ENCODE measurements around the gene APOL3. TPM values are rescaled to one million over a fixed set of nuclear protein-coding genes. Genes with fewer than 3 reads are reported as not detected.

APOL3 gene
- total and polyA plus RNA-seq, 10 of the 15 experiments (the other 5 are each of a cell fraction or from before 2014, with no cell fraction given), result 6.9 to 66.8 (median 48.5) TPM

DNA sequence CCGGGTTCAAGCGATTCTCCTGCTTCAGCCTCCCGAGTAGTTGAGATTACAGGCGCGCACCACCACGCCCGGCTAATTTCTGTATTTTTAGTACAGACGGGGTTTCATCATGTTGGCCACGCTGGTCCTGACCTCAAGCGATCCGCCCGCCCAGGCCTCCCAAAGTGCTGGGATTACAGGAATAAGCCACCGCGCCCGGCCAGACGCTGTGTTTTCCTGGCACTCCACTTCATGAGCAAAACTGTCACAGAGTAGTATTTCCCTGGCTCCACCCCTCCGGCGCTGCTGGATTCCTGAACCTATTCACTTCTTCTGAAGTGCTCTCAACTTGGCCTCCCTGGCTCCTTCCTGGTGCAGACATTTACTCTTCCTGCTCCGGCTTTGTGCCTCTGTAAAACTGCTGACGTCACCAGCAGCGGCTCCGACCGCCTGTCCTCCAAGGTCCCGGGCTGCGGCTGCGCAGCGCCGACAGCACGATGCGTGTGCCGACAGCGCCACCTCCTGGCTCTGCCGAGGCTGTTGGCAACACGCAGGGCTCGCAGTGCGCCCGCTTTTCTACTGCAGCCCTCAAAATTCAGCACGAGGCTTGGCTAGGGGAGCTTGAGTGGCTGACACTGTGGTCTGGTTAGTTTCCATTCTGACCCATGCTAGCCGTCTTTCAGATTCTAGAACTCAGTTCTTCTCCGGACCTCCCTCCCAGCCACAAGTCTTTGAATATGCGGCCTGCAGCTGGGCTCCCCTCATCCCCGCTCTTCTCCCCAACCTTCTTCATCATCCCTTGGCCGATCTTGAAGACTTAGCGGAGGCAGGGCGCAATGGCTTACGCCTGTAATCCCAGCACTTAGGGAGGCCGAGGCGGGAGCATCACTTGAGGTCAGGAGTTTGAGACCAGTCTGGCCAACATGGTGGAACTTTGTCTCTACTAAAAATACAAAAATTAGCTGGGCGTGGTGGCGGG, 36.6 kb downstream of the APOL3 start:
- Histone ChIP-seq H4K20me1 (ENCODE audit: control insufficient read depth, insufficient read depth) (no peaks in the 10 kb centered on the region), H3K27me3 (replicated peaks in 1 of 2; ENCODE audit: control insufficient read depth in 2 of 2, insufficient read depth in 2 of 2, low read length in 1 of 2) (no peaks in the 10 kb centered on the region), H3K9ac (ENCODE audit: control insufficient read depth, insufficient read depth, low read length) (no peak overlapping the region), H3K36me3 (ENCODE audit: control insufficient read depth in 2 of 2, insufficient read depth in 2 of 2, low read length in 1 of 2) (no peaks in the 10 kb centered on the region), H3K9me3 (replicated peaks; ENCODE audit: control insufficient read depth, insufficient read depth, low read length) (no peaks in the 10 kb centered on the region), H3K4me1 (ENCODE audit: control insufficient read depth, insufficient read depth, low read length) (no peaks in the 10 kb centered on the region), H3K79me2 (ENCODE audit: control insufficient read depth, insufficient read depth, low read length) (no peaks in the 10 kb centered on the region), H3K27ac (ENCODE audit: control insufficient read depth, insufficient read depth) (no peak overlapping the region), H3K4me2 (ENCODE audit: control insufficient read depth, insufficient read depth) (peak overlapping the region; percentile 72), H3K4me3 (peak overlapping the region; percentile 26; the same call in 1 of the 2 replicates), H2AFZ (ENCODE audit: control insufficient read depth, low read depth, low read length) (peak overlapping the region; percentile 87)
- peak; percentile 52 for DNase-seq (ENCODE audit: low read depth, low spot score)
- peak; percentile 100 for ATAC-seq
- CTCF ChIA-PET, result interaction anchor here (0.6 to 2.6 kb wide), 24 partner anchors 8 to 513 kb away, joined by 3 to 28 read pairs (median 4); no protein-coding TSS in a partner anchor
- peak; percentile 97 for FAIRE-seq
- BruUV-seq (replicated peaks), result no TSS peak
- SMC1A ChIA-PET (ENCODE audit: uncharacterized antibody, unreplicated experiment), result interaction anchor here (0.7 to 2.7 kb wide), 10 partner anchors 13 to 497 kb away, joined by 3 to 15 read pairs (median 4); no protein-coding TSS in a partner anchor
- intact Hi-C loops (cut with micrococcal nuclease; ENCODE audit: unreplicated experiment) (loop anchor here (1.0 to 5.0 kb wide), 4 partner anchors 57 to 773 kb away; no protein-coding TSS in a partner anchor), in situ Hi-C loops (cut with MboI) (loop anchor here (5.0 to 10.0 kb wide), 3 partner anchors 197 to 769 kb away; no protein-coding TSS in a partner anchor)
- RAD21 ChIA-PET (ENCODE audit: unreplicated experiment), result interaction anchor here (1.0 to 3.0 kb wide), 3 partner anchors 59 to 495 kb away, joined by 3 to 18 read pairs (median 3); no protein-coding TSS in a partner anchor
- POLR2A ChIA-PET, result no interaction called here
- 39% methylated on average over 50 of the region's 50 CpGs for WGBS (ENCODE audit: insufficient coverage, insufficient replicate concordance, low lambda C conversion rate, missing lambda C conversion rate)
- TF ChIP-seq YBX1 (IDR thresholded peaks at IDR 0.05), result no peak
- TF ChIP-seq, protein P1, sequence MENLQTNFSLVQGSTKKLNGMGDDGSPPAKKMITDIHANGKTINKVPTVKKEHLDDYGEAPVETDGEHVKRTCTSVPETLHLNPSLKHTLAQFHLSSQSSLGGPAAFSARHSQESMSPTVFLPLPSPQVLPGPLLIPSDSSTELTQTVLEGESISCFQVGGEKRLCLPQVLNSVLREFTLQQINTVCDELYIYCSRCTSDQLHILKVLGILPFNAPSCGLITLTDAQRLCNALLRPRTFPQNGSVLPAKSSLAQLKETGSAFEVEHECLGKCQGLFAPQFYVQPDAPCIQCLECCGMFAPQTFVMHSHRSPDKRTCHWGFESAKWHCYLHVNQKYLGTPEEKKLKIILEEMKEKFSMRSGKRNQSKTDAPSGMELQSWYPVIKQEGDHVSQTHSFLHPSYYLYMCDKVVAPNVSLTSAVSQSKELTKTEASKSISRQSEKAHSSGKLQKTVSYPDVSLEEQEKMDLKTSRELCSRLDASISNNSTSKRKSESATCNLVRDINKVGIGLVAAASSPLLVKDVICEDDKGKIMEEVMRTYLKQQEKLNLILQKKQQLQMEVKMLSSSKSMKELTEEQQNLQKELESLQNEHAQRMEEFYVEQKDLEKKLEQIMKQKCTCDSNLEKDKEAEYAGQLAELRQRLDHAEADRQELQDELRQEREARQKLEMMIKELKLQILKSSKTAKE (IDR thresholded peaks at IDR 0.05; ENCODE audit: low read depth, poor library complexity, severe bottlenecking), result no peak
- no peak for TF ChIP-seq PML (IDR thresholded peaks at IDR 0.05; ENCODE audit: low read length)
- TF ChIP-seq GABPA (IDR thresholded peaks at IDR 0.05; ENCODE audit: low read depth), result no peak
- TF ChIP-seq, protein P2, sequence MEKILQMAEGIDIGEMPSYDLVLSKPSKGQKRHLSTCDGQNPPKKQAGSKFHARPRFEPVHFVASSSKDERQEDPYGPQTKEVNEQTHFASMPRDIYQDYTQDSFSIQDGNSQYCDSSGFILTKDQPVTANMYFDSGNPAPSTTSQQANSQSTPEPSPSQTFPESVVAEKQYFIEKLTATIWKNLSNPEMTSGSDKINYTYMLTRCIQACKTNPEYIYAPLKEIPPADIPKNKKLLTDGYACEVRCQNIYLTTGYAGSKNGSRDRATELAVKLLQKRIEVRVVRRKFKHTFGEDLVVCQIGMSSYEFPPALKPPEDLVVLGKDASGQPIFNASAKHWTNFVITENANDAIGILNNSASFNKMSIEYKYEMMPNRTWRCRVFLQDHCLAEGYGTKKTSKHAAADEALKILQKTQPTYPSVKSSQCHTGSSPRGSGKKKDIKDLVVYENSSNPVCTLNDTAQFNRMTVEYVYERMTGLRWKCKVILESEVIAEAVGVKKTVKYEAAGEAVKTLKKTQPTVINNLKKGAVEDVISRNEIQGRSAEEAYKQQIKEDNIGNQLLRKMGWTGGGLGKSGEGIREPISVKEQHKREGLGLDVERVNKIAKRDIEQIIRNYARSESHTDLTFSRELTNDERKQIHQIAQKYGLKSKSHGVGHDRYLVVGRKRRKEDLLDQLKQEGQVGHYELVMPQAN (conservative IDR thresholded peaks at IDR 0.05), result no peak
- no peak for TF ChIP-seq MTA3 (IDR thresholded peaks at IDR 0.05; ENCODE audit: borderline replicate concordance, low read length)
- TF ChIP-seq EP300 (IDR thresholded peaks at IDR 0.05; ENCODE audit: borderline replicate concordance in 1 of 2, control insufficient read depth in 1 of 2, low read depth in 2 of 2, low read length in 2 of 2), result no peak
- 0 out of 2 replicates have a peak, but pooled peaks have one; percentile 50 for TF ChIP-seq MXI1 (IDR thresholded peaks at IDR 0.05; ENCODE audit: low read depth, low read length)
- no peak for TF ChIP-seq TCF3 (IDR thresholded peaks at IDR 0.05; ENCODE audit: borderline replicate concordance, insufficient read depth, low read depth, low read length)
- no peak for TF ChIP-seq MTA2 (IDR thresholded peaks at IDR 0.05; ENCODE audit: low read depth)
- TF ChIP-seq ZZZ3 (IDR thresholded peaks at IDR 0.05; ENCODE audit: control insufficient read depth, insufficient read length, low read depth), result no peak
- 0 out of 2 replicates have a peak, but pooled peaks have one; percentile 52 for TF ChIP-seq RCOR1 (conservative IDR thresholded peaks at IDR 0.05; ENCODE audit: low read depth, low read length)
- TF ChIP-seq, protein P3, sequence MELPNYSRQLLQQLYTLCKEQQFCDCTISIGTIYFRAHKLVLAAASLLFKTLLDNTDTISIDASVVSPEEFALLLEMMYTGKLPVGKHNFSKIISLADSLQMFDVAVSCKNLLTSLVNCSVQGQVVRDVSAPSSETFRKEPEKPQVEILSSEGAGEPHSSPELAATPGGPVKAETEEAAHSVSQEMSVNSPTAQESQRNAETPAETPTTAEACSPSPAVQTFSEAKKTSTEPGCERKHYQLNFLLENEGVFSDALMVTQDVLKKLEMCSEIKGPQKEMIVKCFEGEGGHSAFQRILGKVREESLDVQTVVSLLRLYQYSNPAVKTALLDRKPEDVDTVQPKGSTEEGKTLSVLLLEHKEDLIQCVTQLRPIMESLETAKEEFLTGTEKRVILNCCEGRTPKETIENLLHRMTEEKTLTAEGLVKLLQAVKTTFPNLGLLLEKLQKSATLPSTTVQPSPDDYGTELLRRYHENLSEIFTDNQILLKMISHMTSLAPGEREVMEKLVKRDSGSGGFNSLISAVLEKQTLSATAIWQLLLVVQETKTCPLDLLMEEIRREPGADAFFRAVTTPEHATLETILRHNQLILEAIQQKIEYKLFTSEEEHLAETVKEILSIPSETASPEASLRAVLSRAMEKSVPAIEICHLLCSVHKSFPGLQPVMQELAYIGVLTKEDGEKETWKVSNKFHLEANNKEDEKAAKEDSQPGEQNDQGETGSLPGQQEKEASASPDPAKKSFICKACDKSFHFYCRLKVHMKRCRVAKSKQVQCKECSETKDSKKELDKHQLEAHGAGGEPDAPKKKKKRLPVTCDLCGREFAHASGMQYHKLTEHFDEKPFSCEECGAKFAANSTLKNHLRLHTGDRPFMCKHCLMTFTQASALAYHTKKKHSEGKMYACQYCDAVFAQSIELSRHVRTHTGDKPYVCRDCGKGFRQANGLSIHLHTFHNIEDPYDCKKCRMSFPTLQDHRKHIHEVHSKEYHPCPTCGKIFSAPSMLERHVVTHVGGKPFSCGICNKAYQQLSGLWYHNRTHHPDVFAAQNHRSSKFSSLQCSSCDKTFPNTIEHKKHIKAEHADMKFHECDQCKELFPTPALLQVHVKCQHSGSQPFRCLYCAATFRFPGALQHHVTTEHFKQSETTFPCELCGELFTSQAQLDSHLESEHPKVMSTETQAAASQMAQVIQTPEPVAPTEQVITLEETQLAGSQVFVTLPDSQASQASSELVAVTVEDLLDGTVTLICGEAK (IDR thresholded peaks at IDR 0.05; ENCODE audit: borderline replicate concordance), result no peak
